CD4-positive, alpha-beta T cell (primary cell): ENCODE data around the gene CNTN4. TPM values are rescaled to one million over a fixed set of nuclear protein-coding genes. Genes with fewer than 3 reads are reported as not detected.

Experiments
- ATAC-seq: fragments of 200-7000 bp; cut with Tn5 transposase; one replicate; pipeline ENCODE4 v1.10.0; 2022; ENCODE audit warnings: mild to moderate bottlenecking; ENCODE audit not compliant: poor library complexity
- CTCF ChIA-PET: fragments of 350-600 bp; sonication (Branson Sonifier 250); formaldehyde crosslinking; loops from one replicate; lab custom pipeline; 2021; ENCODE audit warnings: antibody characterized with exemption, inconsistent platforms; lab: Charles Lee
- POLR2A ChIA-PET: fragments of 350-600 bp; sonication (Branson Sonifier 250); formaldehyde crosslinking; loops from one replicate; lab custom pipeline; 2021; ENCODE audit warnings: antibody characterized with exemption, inconsistent platforms; lab: Charles Lee
- DNase-seq, 14 experiments: peaks; one replicate each; pipeline ENCODE4 v3.0.0-alpha.2; 2013 to 2020; ENCODE audit warnings: mixed read lengths in 2 of 14
- H3K27ac ChIP-seq, 2 donors: one replicate each; pipeline versions ENCODE4 v1.5.1 to v1.7.0; 2013; ENCODE audit warnings: low read length in 2 of 2, low read depth in 1 of 2, mild to moderate bottlenecking in 1 of 2
- H3K27me3 ChIP-seq, 2 experiments: 1 replicate in 1 of 2; 2 replicates in 1 of 2; pipeline versions ENCODE4 v1.6.1 to v1.7.0; 2013; ENCODE audit warnings: low read length in 2 of 2, control low read depth in 1 of 2, mild to moderate bottlenecking in 1 of 2, moderate library complexity in 1 of 2; ENCODE audit not compliant: insufficient read depth in 2 of 2, control insufficient read depth in 1 of 2
- H3K36me3 ChIP-seq: one replicate; pipeline ENCODE4 v1.6.1; 2013; ENCODE audit warnings: low read length, control low read depth; ENCODE audit not compliant: insufficient read depth
- H3K4me1 ChIP-seq: one replicate; pipeline ENCODE4 v1.6.1; 2013; ENCODE audit warnings: low read length, control low read depth; ENCODE audit not compliant: insufficient read depth
- H3K4me3 ChIP-seq: one replicate; pipeline ENCODE4 v1.5.1; 2013; ENCODE audit warnings: mild to moderate bottlenecking, low read length, moderate library complexity
- H3K9me3 ChIP-seq, 2 experiments: 1 replicate in 1 of 2; 2 replicates in 1 of 2; pipeline versions ENCODE4 v1.6.1 to v1.7.0; 2013; ENCODE audit warnings: low read length in 2 of 2, mild to moderate bottlenecking in 2 of 2, control low read depth in 1 of 2, moderate library complexity in 1 of 2; ENCODE audit not compliant: control insufficient read depth in 1 of 2, insufficient read depth in 1 of 2
- H3K27ac Mint-ChIP-seq: one replicate; pipeline ENCODE4 v1.8.0; 2020; ENCODE audit warnings: mixed read lengths
- H3K27me3 Mint-ChIP-seq: one replicate; pipeline ENCODE4 v1.8.0; 2021; ENCODE audit warnings: mixed read lengths
- H3K36me3 Mint-ChIP-seq: one replicate; pipeline ENCODE4 v1.8.0; 2021; ENCODE audit warnings: low read depth, mixed read lengths
- H3K4me1 Mint-ChIP-seq: one replicate; pipeline ENCODE4 v1.8.0; 2021; ENCODE audit warnings: low read depth, mixed read lengths
- H3K4me3 Mint-ChIP-seq: one replicate; pipeline ENCODE4 v1.8.0; 2020; ENCODE audit warnings: mild to moderate bottlenecking, mixed read lengths
- H3K9me3 Mint-ChIP-seq: one replicate; pipeline ENCODE4 v1.8.0; 2020; ENCODE audit warnings: mixed read lengths
- intact Hi-C, 2 experiments: fragments of 100-400 bp; cut with DNase I in 1 of 2; cut with micrococcal nuclease in 1 of 2; formaldehyde crosslinking; loops; one replicate each; pipeline versions ENCODE4 v1.15.1 to v1.9.0; 2023 to 2025; cut with DNase I, micrococcal nuclease
- total RNA-seq, 174 experiments: library from RNA in 2 of 174; stranded (reverse) in 2 of 174; gene quantifications; one replicate each; pipeline ENCODE4 v1.2.3 and lab custom pipeline; 2021 to 2026
- TF ChIP-seq, protein P1 (sequence below): fragments of 200-600 bp; IDR thresholded peaks from one replicate; pipeline ENCODE4 v1.8.0; 2022; ENCODE audit warnings: antibody characterized with exemption, mild to moderate bottlenecking

The CNTN4 gene
- total RNA-seq, 2 experiments from 2014 or later: not detected

GRCh38 chr3:2837239-2837638 lies 738.6 kb downstream of the CNTN4 start:
- Histone ChIP-seq H3K4me3 (no peak overlapping the region), H3K27ac (no peak overlapping the region), H3K36me3 (no peaks in the 10 kb centered on the region), H3K4me1 (no peaks in the 10 kb centered on the region), H3K9me3 (no peaks in the 10 kb centered on the region), H3K27me3 (no peaks in the 10 kb centered on the region)
- intact Hi-C loops: no loop called here
- CTCF ChIA-PET: no interaction called here
- Mint-ChIP-seq H3K4me3 (no peak overlapping the region), H3K36me3 (no peaks in the 10 kb centered on the region), H3K4me1 (no peaks in the 10 kb centered on the region), H3K27ac (no peak overlapping the region), H3K27me3 (peaks cover 3% of the 10 kb centered on the region), H3K9me3 (no peaks in the 10 kb centered on the region)
- POLR2A ChIA-PET: no interaction called here
- no peak for DNase-seq
- TF ChIP-seq, protein P1, sequence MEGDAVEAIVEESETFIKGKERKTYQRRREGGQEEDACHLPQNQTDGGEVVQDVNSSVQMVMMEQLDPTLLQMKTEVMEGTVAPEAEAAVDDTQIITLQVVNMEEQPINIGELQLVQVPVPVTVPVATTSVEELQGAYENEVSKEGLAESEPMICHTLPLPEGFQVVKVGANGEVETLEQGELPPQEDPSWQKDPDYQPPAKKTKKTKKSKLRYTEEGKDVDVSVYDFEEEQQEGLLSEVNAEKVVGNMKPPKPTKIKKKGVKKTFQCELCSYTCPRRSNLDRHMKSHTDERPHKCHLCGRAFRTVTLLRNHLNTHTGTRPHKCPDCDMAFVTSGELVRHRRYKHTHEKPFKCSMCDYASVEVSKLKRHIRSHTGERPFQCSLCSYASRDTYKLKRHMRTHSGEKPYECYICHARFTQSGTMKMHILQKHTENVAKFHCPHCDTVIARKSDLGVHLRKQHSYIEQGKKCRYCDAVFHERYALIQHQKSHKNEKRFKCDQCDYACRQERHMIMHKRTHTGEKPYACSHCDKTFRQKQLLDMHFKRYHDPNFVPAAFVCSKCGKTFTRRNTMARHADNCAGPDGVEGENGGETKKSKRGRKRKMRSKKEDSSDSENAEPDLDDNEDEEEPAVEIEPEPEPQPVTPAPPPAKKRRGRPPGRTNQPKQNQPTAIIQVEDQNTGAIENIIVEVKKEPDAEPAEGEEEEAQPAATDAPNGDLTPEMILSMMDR: no peak
- ATAC-seq: no peak

DNA sequence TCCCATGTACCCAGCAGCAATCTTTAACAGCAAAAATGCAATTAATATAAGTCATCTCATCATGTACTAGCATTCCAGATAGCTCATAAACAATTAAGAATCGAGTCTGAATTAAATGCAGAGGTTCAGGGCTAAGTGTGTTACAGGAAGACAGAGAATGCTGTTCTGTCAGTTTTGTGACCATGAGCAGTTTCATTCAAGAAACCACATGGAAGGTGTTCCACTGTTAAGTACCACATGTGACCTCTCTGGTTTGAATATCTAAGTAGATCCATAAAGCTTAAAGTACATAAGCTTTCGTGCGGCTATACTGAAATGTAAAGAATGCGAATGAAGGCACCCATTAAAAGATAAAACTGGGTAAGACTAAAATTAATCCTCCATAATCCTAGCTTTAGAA lies 739.2 kb downstream of the CNTN4 start:
- no peak for DNase-seq
- ChIA-PET CTCF (no interaction called here), POLR2A (no interaction called here)
- H3K36me3 ChIP-seq: no peaks in the 10 kb centered on the region
- Mint-ChIP-seq H3K27me3 (no peaks in the 10 kb centered on the region), H3K4me1 (no peaks in the 10 kb centered on the region), H3K27ac (no peak overlapping the region), H3K9me3 (no peaks in the 10 kb centered on the region), H3K36me3 (no peaks in the 10 kb centered on the region), H3K4me3 (no peak overlapping the region)
- intact Hi-C loops: no loop called here
- TF ChIP-seq, protein P1: no peak
- no peaks in the 10 kb centered on the region for H3K4me1 ChIP-seq
- no peak overlapping the region for H3K27ac ChIP-seq
- H3K9me3 ChIP-seq: no peaks in the 10 kb centered on the region
- H3K4me3 ChIP-seq: no peak overlapping the region
- H3K27me3 ChIP-seq: no peaks in the 10 kb centered on the region
- no peak for ATAC-seq

DNA sequence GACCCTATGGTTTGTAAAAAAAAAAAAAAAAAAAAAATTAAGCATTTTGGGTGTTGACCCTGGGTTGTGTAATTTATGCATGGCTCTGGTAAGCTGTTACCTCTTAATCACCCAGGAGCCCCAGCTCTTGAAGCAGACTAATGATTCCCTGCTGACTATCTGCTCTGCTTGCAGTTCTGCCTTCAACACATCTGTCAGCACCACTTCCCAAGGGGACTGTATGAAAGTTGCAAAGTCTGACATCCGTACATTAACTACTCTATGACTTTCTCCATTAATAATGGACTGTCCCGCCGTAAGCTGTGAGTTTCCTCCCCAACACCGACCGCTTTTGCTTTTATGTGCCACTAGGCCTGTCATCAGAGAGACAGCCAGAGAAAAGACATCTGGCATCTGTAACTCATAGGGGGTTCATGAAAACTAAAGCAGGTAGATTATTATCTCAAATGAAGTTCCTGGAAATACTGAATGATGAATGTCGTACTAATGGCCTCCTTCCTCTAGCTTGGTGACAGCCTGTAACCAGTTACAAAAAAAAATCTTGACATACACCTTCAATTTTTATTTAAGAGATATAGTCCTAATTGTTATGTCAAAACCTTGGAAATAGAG lies 740.0 kb downstream of the CNTN4 start:
- Mint-ChIP-seq H3K9me3 (no peaks in the 10 kb centered on the region), H3K27ac (no peak overlapping the region), H3K4me1 (no peaks in the 10 kb centered on the region), H3K27me3 (no peaks in the 10 kb centered on the region), H3K4me3 (no peak overlapping the region), H3K36me3 (no peaks in the 10 kb centered on the region)
- Histone ChIP-seq H3K9me3 (no peaks in the 10 kb centered on the region), H3K27ac (no peak overlapping the region), H3K4me3 (no peak overlapping the region), H3K4me1 (no peaks in the 10 kb centered on the region), H3K36me3 (no peaks in the 10 kb centered on the region), H3K27me3 (no peaks in the 10 kb centered on the region)
- CTCF ChIA-PET: no interaction called here
- intact Hi-C loops: no loop called here
- POLR2A ChIA-PET: no interaction called here
- DNase-seq (no peak), ATAC-seq (no peak)
- TF ChIP-seq, protein P1: no peak
